GM12878 (cell line): ENCODE data around the gene AP3S1. TPM values are rescaled to one million over a fixed set of nuclear protein-coding genes. Genes with fewer than 3 reads are reported as not detected.
A peak's percentile ranks its signal among the peaks of the same experiment; 100 is the strongest.

ENCODE experiments used
- ATAC-seq: fragments of 200-7000 bp; cut with Tn5 transposase; 3 replicates; pipeline ENCODE4 v1.9.1; 2020; ENCODE audit warnings: mild to moderate bottlenecking, moderate library complexity
- BruUV-seq: library from RNA; stranded (reverse); fragments of 400-500 nt; replicated peaks from 2 replicates; lab custom pipeline; 2021; lab: Mats Ljungman, UMichigan
- CTCF ChIA-PET: fragments of 300-600 bp; sonication (Branson Sonifier 250); formaldehyde crosslinking; extraction: SDS; loops from one replicate; lab custom pipeline; 2021; ENCODE audit warnings: inconsistent platforms; lab: Yijun Ruan, JAX
- POLR2A ChIA-PET: fragments of 350-600 bp; formaldehyde crosslinking; extraction: SDS; loops from one replicate; lab custom pipeline; 2021; ENCODE audit warnings: inconsistent platforms; lab: Charles Lee
- RAD21 ChIA-PET: fragments of 300-600 bp; sonication (Branson Sonifier 250); formaldehyde crosslinking; loops from one replicate; lab custom pipeline; 2023; ENCODE audit warnings: antibody characterized with exemption; ENCODE audit not compliant: unreplicated experiment; lab: Charles Lee
- SMC1A ChIA-PET: fragments of 300-600 bp; sonication (Branson Sonifier 250); formaldehyde crosslinking; loops from one replicate; lab custom pipeline; 2023; ENCODE audit not compliant: unreplicated experiment, uncharacterized antibody; lab: Charles Lee
- DNase-seq: peaks from one replicate; pipeline ENCODE4 v3.0.0-alpha.2; 2011; ENCODE audit warnings: low read depth, low spot score
- FAIRE-seq: peaks from 3 replicates; lab custom pipeline; 2011; peaks lifted over from hg19 to GRCh38; lab: Jason Lieb, UNC
- H2AFZ ChIP-seq: 2 replicates; pipeline ENCODE4 v1.6.0; 2011; ENCODE audit warnings: low read depth, low read length, control low read depth; ENCODE audit not compliant: control insufficient read depth
- H3K27ac ChIP-seq: 2 replicates; pipeline ENCODE4 v1.5.1; 2011; ENCODE audit warnings: control low read depth; ENCODE audit not compliant: control insufficient read depth, insufficient read depth
- H3K27me3 ChIP-seq, 2 experiments: replicated peaks in 1 of 2; 2 replicates each; pipeline versions ENCODE4 v1.6.0 to v1.6.1; 2011; ENCODE audit warnings: low read length in 1 of 2; ENCODE audit not compliant: control insufficient read depth in 2 of 2, insufficient read depth in 2 of 2
- H3K36me3 ChIP-seq, 2 experiments: 2 replicates each; pipeline ENCODE4 v1.5.1; 2011; ENCODE audit warnings: low read length in 1 of 2; ENCODE audit not compliant: control insufficient read depth in 2 of 2, insufficient read depth in 2 of 2
- H3K4me1 ChIP-seq: 2 replicates; pipeline ENCODE4 v1.6.1; 2011; ENCODE audit warnings: mild to moderate bottlenecking, low read length, moderate library complexity, mixed read lengths; ENCODE audit not compliant: control insufficient read depth, insufficient read depth
- H3K4me2 ChIP-seq: 2 replicates; pipeline ENCODE4 v1.6.0; 2011; ENCODE audit warnings: control low read depth; ENCODE audit not compliant: control insufficient read depth, insufficient read depth
- H3K4me3 ChIP-seq: fragments of 200-600 bp; sonication (generic); 2 replicates; pipeline ENCODE4 v1.5.1; 2016
- H3K79me2 ChIP-seq: 2 replicates; pipeline ENCODE4 v1.6.0; 2011; ENCODE audit warnings: low read length; ENCODE audit not compliant: control insufficient read depth, insufficient read depth
- H3K9ac ChIP-seq: 2 replicates; pipeline ENCODE4 v1.8.0; 2011; ENCODE audit warnings: low read length, control low read depth, mixed read lengths; ENCODE audit not compliant: control insufficient read depth, insufficient read depth
- H3K9me3 ChIP-seq: replicated peaks from 3 replicates; pipeline ENCODE4 v1.5.1; 2011; ENCODE audit warnings: mild to moderate bottlenecking, low read length; ENCODE audit not compliant: control insufficient read depth, insufficient read depth
- H4K20me1 ChIP-seq: 2 replicates; pipeline ENCODE4 v1.6.0; 2011; ENCODE audit not compliant: control insufficient read depth, insufficient read depth
- BMI1 ChIP-seq: fragments of 450-650 bp; IDR thresholded peaks from 2 replicates; pipeline ENCODE4 v1.6.1; 2016; ENCODE audit warnings: mild to moderate bottlenecking, moderate library complexity, borderline replicate concordance
- RB1 ChIP-seq: fragments of 450-650 bp; formaldehyde crosslinking; IDR thresholded peaks from 2 replicates; pipeline ENCODE4 v1.6.1; 2017; ENCODE audit warnings: mild to moderate bottlenecking, borderline replicate concordance
- YBX1 ChIP-seq: fragments of 450-650 bp; IDR thresholded peaks from 2 replicates; pipeline ENCODE4 v1.6.1; 2016; ENCODE audit warnings: antibody characterized with exemption
- ZBED1 ChIP-seq: IDR thresholded peaks from 2 replicates; pipeline ENCODE4 v1.6.1; 2016; ENCODE audit warnings: borderline replicate concordance
- WGBS: methylation state at CpG from one replicate; pipeline ENCODE4 v1.1.6; 2016; ENCODE audit warnings: low lambda C conversion rate; ENCODE audit not compliant: insufficient replicate concordance, insufficient coverage; ENCODE audit errors: missing lambda C conversion rate; 5-methylcytosine and 5-hydroxymethylcytosine counted together
- in situ Hi-C: fragments of 300-500 bp; cut with MboI; formaldehyde crosslinking; loops from 9 replicates; pipeline ENCODE4 v1.14.3; 2018; ENCODE audit warnings: mixed read lengths
- intact Hi-C: fragments of 100-400 bp; cut with micrococcal nuclease; formaldehyde crosslinking; loops from one replicate; pipeline ENCODE4 v1.14.2; 2022; ENCODE audit not compliant: unreplicated experiment
- polyA plus RNA-seq, 11 experiments: library from polyadenylated mRNA; depleted of rRNA in 4 of 11; unstranded in 6 of 11; stranded (reverse) in 5 of 11; fragments of >200 nt; fragmentation: Nextera tagmentation in 4 of 11; fragmentation: Illumina TruSeq in 1 of 11; extraction: Ambion mirVana in 4 of 11; extraction: Trizol in 1 of 11; gene quantifications; 1 replicate in 1 of 11; 2 replicates in 10 of 11; pipeline versions ENCODE4 v1.2.1 to v1.2.3, GENCODE V29; 2011 to 2016; ENCODE audit warnings: inconsistent platforms in 2 of 11, missing spikeins in 2 of 11, low read depth in 1 of 11
- total RNA-seq, 4 experiments: library from RNA; depleted of rRNA in 3 of 4; stranded (reverse); fragments of >200 nt in 3 of 4; fragmentation: Illumina TruSeq in 1 of 4; extraction: Trizol in 1 of 4; gene quantifications; 2 replicates each; pipeline versions ENCODE4 v1.2.1 to v1.2.3, GENCODE V29; 2013 to 2021
- TF ChIP-seq, protein P1 (sequence below): fragments of 450-650 bp; conservative IDR thresholded peaks from 2 replicates; pipeline ENCODE4 v1.6.1; 2017; ENCODE audit warnings: mild to moderate bottlenecking, moderate library complexity

Gene AP3S1
- total and polyA plus RNA-seq, 10 of the 15 experiments (the other 5 are each of a cell fraction or from before 2014, with no cell fraction given) = 36.4 to 137 (median 67.5) TPM

- FAIRE-seq (no peak), ATAC-seq (no peak), DNase-seq (no peak)
- Histone ChIP-seq H4K20me1 (peaks cover 5% of the 10 kb centered on the region; the same call in 1 of the 2 replicates), H3K9me3 (no peaks in the 10 kb centered on the region; the same call in 2 of the 3 replicates), H3K79me2 (peaks cover 93% of the 10 kb centered on the region), H3K27me3 (no peaks in the 10 kb centered on the region), H3K9ac (no peak overlapping the region), H2AFZ (no peak overlapping the region), H3K4me3 (peak overlapping the region; percentile 83), H3K36me3 (no peaks in the 10 kb centered on the region; a peak in 1 of 4 replicates), H3K4me2 (peak overlapping the region; percentile 86), H3K4me1 (peaks cover 18% of the 10 kb centered on the region; the same call in 1 of the 2 replicates), H3K27ac (0 out of 2 replicates have a peak overlapping the region, but pooled peaks have one; percentile 2)
- TF ChIP-seq BMI1 (no peak), YBX1 (no peak), ZBED1 (no peak), RB1 (no peak)
- TF ChIP-seq, protein P1, sequence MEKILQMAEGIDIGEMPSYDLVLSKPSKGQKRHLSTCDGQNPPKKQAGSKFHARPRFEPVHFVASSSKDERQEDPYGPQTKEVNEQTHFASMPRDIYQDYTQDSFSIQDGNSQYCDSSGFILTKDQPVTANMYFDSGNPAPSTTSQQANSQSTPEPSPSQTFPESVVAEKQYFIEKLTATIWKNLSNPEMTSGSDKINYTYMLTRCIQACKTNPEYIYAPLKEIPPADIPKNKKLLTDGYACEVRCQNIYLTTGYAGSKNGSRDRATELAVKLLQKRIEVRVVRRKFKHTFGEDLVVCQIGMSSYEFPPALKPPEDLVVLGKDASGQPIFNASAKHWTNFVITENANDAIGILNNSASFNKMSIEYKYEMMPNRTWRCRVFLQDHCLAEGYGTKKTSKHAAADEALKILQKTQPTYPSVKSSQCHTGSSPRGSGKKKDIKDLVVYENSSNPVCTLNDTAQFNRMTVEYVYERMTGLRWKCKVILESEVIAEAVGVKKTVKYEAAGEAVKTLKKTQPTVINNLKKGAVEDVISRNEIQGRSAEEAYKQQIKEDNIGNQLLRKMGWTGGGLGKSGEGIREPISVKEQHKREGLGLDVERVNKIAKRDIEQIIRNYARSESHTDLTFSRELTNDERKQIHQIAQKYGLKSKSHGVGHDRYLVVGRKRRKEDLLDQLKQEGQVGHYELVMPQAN = no peak
- no TSS peak for BruUV-seq
- intact Hi-C loops (loop anchor here (10.0 kb wide), 1 partner anchor 1410 kb away; no protein-coding TSS in a partner anchor), in situ Hi-C loops (loop anchor here (25.0 kb wide), 1 partner anchor 218 kb away; no protein-coding TSS in a partner anchor)
- ChIA-PET RAD21 (interaction anchor here (1.7 to 2.0 kb wide), 3 partner anchors 219 to 270 kb away, joined by 5 to 7 read pairs (median 5); partner anchors contain the start of gene TMED7), CTCF (interaction anchor here (1.0 kb wide), 1 partner anchor 26 kb away, joined by 4 read pairs; no protein-coding TSS in a partner anchor), POLR2A (interaction anchor here (1.1 to 1.2 kb wide), 2 partner anchors 12 to 232 kb away, joined by 3 to 4 read pairs; no protein-coding TSS in a partner anchor), SMC1A (interaction anchor here (0.5 to 2.2 kb wide), 9 partner anchors 9 to 232 kb away, joined by 3 to 8 read pairs (median 4); no protein-coding TSS in a partner anchor)
- 98% methylated on average over 7 of the region's 7 CpGs for WGBS
Observed at GRCh38 chr5:115844321-115844817, 2.6 kb downstream of the AP3S1 start.
